HG02571 (cell line): Measurements from ENCODE around the gene IL1R1.

ENCODE experiments used
- ATAC-seq: cut with Tn5 transposase; IDR thresholded peaks from one replicate; pipeline ENCODE4 v1.9.1; 2021; ENCODE audit warnings: mild to moderate bottlenecking, moderate library complexity; ENCODE audit not compliant: unreplicated experiment

Gene IL1R1

GRCh38 chr2:102137138-102137537 lies 5.4 kb upstream of the IL1R1 start:
- no peak for ATAC-seq

- ATAC-seq: no peak
Observed at GRCh38 chr2:102138331-102138730, 4.2 kb upstream of the IL1R1 start.

- no peak for ATAC-seq
Observed at GRCh38 chr2:102139851-102140250, 2.7 kb upstream of the IL1R1 start.

- ATAC-seq: no peak
Observed at GRCh38 chr2:102140377-102140776, 2.2 kb upstream of the IL1R1 start.

DNA sequence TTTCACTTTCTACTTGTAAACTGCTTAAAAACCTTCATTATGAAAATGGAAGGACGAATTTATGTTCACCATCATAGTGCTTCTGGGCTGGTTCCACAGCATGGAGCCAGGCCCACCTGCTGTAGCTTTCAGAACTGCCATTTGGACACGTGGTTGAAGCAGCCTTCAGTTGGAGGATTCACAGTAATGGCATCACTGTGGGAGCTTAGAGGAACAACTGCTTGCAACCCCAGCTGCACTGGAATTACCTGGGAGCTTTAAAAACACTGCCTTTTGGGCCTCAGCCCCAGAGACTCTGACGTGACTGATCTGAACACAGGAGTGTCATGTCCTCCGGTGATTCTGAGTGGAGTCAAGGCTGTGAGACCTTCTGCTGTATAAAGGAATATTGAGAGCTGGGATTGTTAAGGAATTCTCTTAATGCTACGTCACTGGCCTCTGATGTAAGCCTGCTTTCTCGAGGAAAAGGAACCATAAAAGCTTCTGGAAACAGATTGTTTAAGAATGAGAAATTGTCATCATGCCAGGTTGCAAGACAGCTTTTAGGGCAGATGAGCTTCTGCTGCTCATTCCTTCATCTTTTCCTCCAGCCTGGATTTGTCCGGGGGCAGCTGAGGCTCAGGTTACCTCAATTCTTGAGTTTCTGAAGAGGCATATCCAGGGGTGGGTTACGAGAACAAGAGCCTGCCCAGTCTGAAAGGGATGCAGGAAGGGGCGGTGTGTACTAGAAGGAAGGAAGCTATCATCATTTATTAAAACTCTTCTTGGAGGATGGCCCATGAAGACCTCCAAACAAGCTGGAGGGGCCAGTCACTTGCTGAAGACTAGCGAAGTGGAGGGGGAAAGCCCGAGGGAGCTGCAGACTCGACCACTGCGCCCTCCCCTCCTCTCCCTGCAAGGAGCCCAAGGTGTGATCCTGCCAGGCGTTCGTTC lies 1.3 kb upstream of the IL1R1 start:
- no peak for ATAC-seq

DNA sequence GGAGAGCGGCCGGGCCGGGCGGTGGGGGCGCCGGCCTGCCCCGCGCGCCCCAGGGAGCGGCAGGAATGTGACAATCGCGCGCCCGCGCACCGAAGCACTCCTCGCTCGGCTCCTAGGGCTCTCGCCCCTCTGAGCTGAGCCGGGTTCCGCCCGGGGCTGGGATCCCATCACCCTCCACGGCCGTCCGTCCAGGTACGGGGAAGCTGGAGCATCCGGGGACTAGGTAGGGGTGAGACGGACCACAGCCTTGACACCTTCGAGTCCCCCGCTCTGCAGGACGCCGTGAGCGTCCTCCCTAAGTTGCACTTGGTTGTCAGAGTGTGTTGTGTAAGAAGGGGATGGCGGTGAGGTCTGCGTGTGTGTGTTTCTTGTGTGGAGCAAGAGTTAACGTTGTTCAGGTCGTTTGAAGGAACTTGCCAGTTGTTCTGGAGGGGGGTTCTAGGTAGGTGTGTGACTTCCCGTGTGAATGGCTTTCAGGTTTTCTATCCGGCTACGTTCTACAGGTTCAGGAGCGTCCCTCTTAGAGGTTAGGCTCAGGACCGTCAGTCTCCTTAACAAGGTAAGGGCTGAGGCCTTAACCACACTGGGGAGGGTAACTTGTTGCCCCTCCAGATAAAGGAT lies 393 bp downstream of the IL1R1 start:
- ATAC-seq: no peak

GRCh38 chr2:102143450-102143985 lies 972 bp downstream of the IL1R1 start:
- ATAC-seq: no peak

GRCh38 chr2:102144128-102144527 lies 1.6 kb downstream of the IL1R1 start:
- no peak for ATAC-seq

GRCh38 chr2:102145107-102145506 lies 2.6 kb downstream of the IL1R1 start:
- no peak for ATAC-seq

GRCh38 chr2:102145934-102146333 lies 3.4 kb downstream of the IL1R1 start:
- no peak for ATAC-seq

DNA sequence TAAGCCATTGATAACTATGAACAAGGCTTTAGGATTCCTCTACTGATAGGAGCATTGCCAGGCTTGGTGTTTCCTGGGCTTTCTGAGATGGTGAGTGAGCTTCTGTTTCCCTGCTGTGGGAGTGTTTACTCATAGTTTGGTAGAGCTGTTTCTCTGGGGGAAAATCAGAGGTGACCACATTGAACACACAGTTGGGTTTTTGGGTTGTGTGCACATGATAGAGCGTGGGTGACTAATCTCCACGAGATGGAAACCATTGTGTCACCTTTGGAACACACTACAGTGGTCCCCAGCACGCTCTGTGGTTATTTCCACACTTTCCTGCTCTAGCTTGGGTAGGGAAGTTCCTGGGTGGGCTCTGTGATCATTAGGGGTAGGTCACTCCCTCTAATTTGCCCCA lies 5.4 kb downstream of the IL1R1 start:
- ATAC-seq: no peak

GRCh38 chr2:102149243-102149642 lies 6.7 kb downstream of the IL1R1 start:
- no peak for ATAC-seq

- ATAC-seq: no peak
Observed at GRCh38 chr2:102149644-102150455, 7.3 kb downstream of the IL1R1 start.

- ATAC-seq: no peak
Observed at GRCh38 chr2:102154364-102154763, 11.8 kb downstream of the IL1R1 start.

DNA sequence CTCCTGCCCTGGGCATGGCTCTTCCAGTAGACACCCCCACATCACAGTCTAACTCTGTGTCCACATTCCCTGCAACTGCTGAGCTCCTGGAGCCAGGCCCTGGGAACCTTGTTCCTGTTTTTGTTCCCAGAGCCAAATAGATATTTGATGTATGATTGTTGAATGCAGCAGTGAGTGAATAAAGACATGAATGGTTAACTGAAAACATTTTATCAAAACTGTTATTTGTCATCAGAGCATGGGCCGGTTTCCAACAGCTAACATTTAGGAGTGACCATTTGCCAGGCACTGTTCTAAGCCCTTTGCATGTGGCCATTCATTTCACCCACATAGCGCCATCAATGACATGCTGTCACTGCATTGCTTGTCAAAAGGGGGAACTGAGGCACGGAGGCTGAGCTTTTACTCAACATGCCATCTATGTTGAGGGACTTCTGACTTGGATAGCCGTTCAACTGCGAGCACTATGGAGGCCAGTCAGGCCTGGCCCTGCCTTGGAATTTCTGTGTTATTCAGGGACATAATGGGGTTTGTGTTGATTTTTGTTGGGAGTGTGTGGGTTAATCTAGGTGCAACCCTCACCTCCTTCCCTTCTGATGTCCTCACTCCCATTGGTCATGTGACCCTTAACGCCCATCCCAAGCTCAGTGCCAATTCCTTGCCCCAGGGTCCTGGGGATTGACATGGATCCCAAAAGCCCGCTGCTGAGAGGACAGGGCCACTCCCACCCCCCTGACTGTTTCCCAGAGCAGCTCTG lies 12.6 kb downstream of the IL1R1 start:
- ATAC-seq: no peak

DNA sequence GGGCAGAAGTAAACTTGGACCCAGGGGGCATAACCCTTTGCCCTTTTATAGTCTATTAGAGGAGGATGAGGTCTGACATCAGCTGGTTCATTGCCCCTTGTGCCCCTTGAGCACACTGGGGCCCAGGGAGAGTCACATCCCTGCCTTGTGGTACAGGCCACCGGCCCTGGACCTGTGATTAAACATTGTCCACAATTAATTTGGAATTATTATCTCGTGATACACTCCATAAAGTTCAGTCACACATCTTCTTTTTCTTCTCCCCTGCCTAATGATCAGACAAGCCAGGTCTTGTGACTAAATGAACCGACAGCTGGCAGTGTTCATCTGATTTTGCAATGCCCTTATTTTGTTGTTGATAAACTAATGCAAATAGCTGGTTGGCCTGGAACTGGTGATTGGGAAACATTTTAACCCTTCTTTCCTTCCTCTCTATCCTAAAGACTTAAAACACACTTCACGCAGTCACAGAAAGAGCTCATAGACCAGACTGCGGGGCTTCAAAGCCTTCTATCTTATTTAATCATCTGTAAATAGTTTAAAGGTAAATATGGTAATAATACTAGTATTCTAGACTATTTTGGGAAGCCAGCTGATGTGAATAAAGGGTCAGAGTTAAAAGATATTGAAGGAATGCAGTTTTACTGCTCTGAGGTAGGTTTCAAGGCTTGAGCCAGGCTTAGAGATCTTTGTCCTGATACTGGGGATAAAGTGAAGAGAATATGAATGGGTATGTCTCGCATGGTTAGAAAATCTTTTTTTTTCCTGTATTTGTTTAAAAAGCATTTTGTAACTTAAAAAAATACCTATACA lies 13.4 kb downstream of the IL1R1 start:
- ATAC-seq: no peak

- ATAC-seq: no peak
Observed at GRCh38 chr2:102158011-102158755, 15.6 kb downstream of the IL1R1 start.

GRCh38 chr2:102159295-102159694 lies 16.7 kb downstream of the IL1R1 start:
- ATAC-seq: no peak
